ENCODE data around the gene RPL36A. TPM values are rescaled to one million over a fixed set of nuclear protein-coding genes. Genes with fewer than 3 reads are reported as not detected.

The RPL36A gene
- total RNA-seq, 1 donor from 2014 or later, result 845 TPM

DNA sequence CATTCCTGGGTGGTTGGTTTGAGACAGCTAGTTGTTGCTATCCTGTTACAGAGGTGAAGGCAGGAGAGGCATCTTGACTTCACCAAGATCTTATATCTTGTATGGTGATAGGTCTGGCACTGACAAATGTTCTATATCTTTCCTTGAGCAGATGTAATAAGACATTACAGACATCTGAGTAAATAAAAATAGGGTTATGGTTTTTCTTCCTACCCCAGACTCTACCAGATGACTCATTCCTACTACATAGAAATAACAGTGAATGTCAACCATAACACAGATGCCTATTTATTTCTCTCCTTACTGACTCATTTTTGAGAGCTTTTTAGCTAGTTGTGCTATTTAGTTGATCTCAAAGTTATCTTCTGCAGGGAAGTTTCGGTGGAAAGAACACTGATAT, 39.1 kb downstream of the RPL36A start:
- no peak overlapping the region for H3K4me3 ChIP-seq (ENCODE audit: low read depth, low read length)
- no peak for DNase-seq (ENCODE audit: low read depth)
- TF ChIP-seq, protein P1, sequence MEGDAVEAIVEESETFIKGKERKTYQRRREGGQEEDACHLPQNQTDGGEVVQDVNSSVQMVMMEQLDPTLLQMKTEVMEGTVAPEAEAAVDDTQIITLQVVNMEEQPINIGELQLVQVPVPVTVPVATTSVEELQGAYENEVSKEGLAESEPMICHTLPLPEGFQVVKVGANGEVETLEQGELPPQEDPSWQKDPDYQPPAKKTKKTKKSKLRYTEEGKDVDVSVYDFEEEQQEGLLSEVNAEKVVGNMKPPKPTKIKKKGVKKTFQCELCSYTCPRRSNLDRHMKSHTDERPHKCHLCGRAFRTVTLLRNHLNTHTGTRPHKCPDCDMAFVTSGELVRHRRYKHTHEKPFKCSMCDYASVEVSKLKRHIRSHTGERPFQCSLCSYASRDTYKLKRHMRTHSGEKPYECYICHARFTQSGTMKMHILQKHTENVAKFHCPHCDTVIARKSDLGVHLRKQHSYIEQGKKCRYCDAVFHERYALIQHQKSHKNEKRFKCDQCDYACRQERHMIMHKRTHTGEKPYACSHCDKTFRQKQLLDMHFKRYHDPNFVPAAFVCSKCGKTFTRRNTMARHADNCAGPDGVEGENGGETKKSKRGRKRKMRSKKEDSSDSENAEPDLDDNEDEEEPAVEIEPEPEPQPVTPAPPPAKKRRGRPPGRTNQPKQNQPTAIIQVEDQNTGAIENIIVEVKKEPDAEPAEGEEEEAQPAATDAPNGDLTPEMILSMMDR (conservative IDR thresholded peaks at IDR 0.05; ENCODE audit: low read depth, low read length), result no peak

DNA sequence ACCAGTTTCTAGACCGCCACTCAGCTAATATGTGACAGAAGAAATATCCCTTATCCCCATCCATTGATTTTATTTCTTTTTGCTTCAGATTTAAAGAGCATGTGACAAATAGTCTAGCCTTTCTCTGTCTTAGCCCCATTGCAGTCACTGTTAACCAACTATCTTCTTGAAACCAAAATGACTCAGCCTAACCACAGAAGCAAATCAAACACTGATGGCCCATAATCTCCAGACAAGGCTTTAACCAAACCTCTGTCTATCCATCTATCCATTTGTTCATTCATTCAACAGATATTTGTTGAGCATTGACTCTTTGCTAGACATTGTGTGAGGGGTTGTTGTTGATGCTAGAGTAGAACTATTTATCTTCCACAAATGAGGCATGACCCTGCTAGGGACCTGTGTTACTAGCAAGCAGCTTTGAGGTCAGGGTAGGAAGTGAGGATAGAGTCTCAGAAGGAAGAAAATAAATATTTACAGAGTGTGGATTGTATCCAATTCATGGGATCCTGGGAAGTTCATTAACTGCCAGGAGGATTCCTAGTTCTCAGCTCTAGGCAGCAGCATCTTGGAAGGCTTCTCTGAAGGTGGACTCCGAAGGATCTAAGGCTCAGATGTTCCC, 39.8 kb downstream of the RPL36A start:
- TF ChIP-seq, protein P1 (conservative IDR thresholded peaks at IDR 0.05; ENCODE audit: low read depth, low read length), result no peak
- H3K4me3 ChIP-seq (ENCODE audit: low read depth, low read length), result no peak overlapping the region
- no peak for DNase-seq (ENCODE audit: low read depth)

DNA sequence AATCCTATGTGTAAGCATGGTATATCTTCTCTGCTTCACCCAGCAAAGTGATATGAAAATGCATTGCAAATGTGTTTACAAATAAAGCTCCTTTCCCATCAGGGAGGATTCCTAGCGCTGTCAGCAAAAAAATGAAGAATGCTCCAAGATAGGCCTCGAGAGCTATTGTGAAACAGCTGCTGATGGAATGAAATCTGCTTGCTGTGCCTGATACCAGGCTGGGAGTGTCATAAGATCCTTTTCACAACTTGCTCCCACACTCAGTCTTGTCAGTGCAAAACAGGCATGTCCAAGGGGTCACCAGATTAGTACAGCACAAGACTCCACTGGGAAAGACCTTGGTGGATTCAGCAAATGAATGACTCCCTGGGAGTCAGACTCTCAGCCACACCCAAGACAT, 51.3 kb downstream of the RPL36A start:
- DNase-seq (ENCODE audit: low read depth), result no peak
- no peak overlapping the region for H3K4me3 ChIP-seq (ENCODE audit: low read depth, low read length)
- TF ChIP-seq, protein P1 (conservative IDR thresholded peaks at IDR 0.05; ENCODE audit: low read depth, low read length), result no peak

Other genes starting within 250 kb of the RPL36A start
- gene DRP2, start 171.2 kb upstream of the RPL36A start, total RNA-seq, result 0.22 and 0.86 TPM in 2 replicates
- 0.36 and 1.3 TPM in 2 replicates for gene TAF7L, start 99.7 kb upstream of the RPL36A start, total RNA-seq
- 3.6 and 12.2 TPM in 2 replicates for gene TIMM8A, start 42.3 kb upstream of the RPL36A start, total RNA-seq
- 0.14 TPM in 1 of 2 replicates, not detected in the other for gene BTK, start 4.8 kb upstream of the RPL36A start, total RNA-seq
- 53.3 and 61.6 TPM in 2 replicates for gene GLA, start 16.9 kb downstream of the RPL36A start, total RNA-seq
- 47.2 and 67.8 TPM in 2 replicates for gene HNRNPH2, start 17.2 kb downstream of the RPL36A start, total RNA-seq
- gene ARMCX4, start 94.4 kb downstream of the RPL36A start, total RNA-seq, result 0.65 and 1.6 TPM in 2 replicates
- 15.5 and 18.3 TPM in 2 replicates for gene ARMCX1, start 159.5 kb downstream of the RPL36A start, total RNA-seq
- 14.4 and 20.5 TPM in 2 replicates for gene ARMCX6, start 227.0 kb downstream of the RPL36A start, total RNA-seq
- gene ARMCX3, start 232.1 kb downstream of the RPL36A start, total RNA-seq, result 20.3 and 22.7 TPM in 2 replicates

All from epithelial cell of proximal tubule (primary cell).